HepG2 (cell line): ENCODE results near the gene IFI30. TPM values are rescaled to one million over a fixed set of nuclear protein-coding genes. Genes with fewer than 3 reads are reported as not detected.
A peak's percentile ranks its signal among the peaks of the same experiment; 100 is the strongest.

Experiments used
- CENPX ChIP-seq: sonication (generic); formaldehyde crosslinking; IDR thresholded peaks from 2 replicates; pipeline ENCODE4 v1.9.0; 2021; ENCODE audit warnings: mild to moderate bottlenecking, missing genetic modification reagents, moderate library complexity
- FOXK2 ChIP-seq: fragments of 450-650 bp; IDR thresholded peaks from 2 replicates; pipeline ENCODE4 v1.6.1; 2016
- GTF2F1 ChIP-seq: fragments of 150-350 bp; IDR thresholded peaks from 2 replicates; pipeline ENCODE4 v1.6.1; 2014; ENCODE audit warnings: low read length
- HNF4A ChIP-seq: sonication (generic); formaldehyde crosslinking; IDR thresholded peaks from 2 replicates; pipeline ENCODE4 v1.4.0; 2020; ENCODE audit warnings: missing genetic modification reagents
- HOXA7 ChIP-seq: sonication (generic); formaldehyde crosslinking; IDR thresholded peaks from 2 replicates; pipeline ENCODE4 v1.8.1; 2022; ENCODE audit warnings: mild to moderate bottlenecking, missing genetic modification reagents, moderate library complexity
- KDM1A ChIP-seq: IDR thresholded peaks from 2 replicates; pipeline ENCODE4 v1.6.1; 2016; ENCODE audit warnings: missing compliant biosample characterization
- RELA ChIP-seq: sonication (generic); formaldehyde crosslinking; IDR thresholded peaks from 2 replicates; pipeline ENCODE4 v1.4.0; 2020; ENCODE audit warnings: missing genetic modification reagents
- SKI ChIP-seq: fragments of 450-650 bp; IDR thresholded peaks from one replicate; pipeline ENCODE4 v1.6.1; 2018; ENCODE audit warnings: mild to moderate bottlenecking; ENCODE audit not compliant: partially characterized antibody
- SRSF1 ChIP-seq: fragments of 200-400 bp; formaldehyde crosslinking; optimal IDR thresholded peaks from 2 replicates; pipeline ENCODE3; 2017; ENCODE audit warnings: mild to moderate bottlenecking, low read depth, low read length, moderate library complexity
- ZNF263 ChIP-seq: sonication (generic); formaldehyde crosslinking; IDR thresholded peaks from 2 replicates; pipeline ENCODE4 v1.4.0; 2020; ENCODE audit warnings: missing genetic modification reagents
- ZNF446 ChIP-seq: sonication (generic); formaldehyde crosslinking; IDR thresholded peaks from 2 replicates; pipeline ENCODE4 v1.5.0; 2020; ENCODE audit warnings: mild to moderate bottlenecking, missing genetic modification reagents
- ZNF556 ChIP-seq: sonication (generic); formaldehyde crosslinking; IDR thresholded peaks from 2 replicates; pipeline ENCODE4 v1.4.0; 2020; ENCODE audit warnings: mild to moderate bottlenecking, missing genetic modification reagents, borderline replicate concordance
- ZNF619 ChIP-seq: sonication (generic); formaldehyde crosslinking; IDR thresholded peaks from 2 replicates; pipeline ENCODE4 v1.4.0; 2020; ENCODE audit warnings: mild to moderate bottlenecking, missing genetic modification reagents
- ZNF703 ChIP-seq: sonication (generic); formaldehyde crosslinking; IDR thresholded peaks from 2 replicates; pipeline ENCODE4 v1.5.1; 2020; ENCODE audit warnings: missing genetic modification reagents, mild to moderate bottlenecking, moderate library complexity, borderline replicate concordance
- polyA plus RNA-seq, 8 experiments: library from polyadenylated mRNA; depleted of rRNA in 3 of 8; stranded (reverse) in 7 of 8; unstranded in 1 of 8; fragments of >200 nt; fragmentation: Illumina TruSeq in 4 of 8; extraction: Trizol in 4 of 8; gene quantifications; 2 replicates each; pipeline versions ENCODE4 v1.2.1 to v1.2.3, GENCODE V29; 2011 to 2016; ENCODE audit warnings: low read depth in 4 of 8, missing spikeins in 1 of 8, mixed read lengths in 1 of 8; ENCODE audit not compliant: insufficient read depth in 1 of 8
- total RNA-seq, 5 experiments: library from RNA; depleted of rRNA; stranded (reverse); fragments of >200 nt; fragmentation: Illumina TruSeq; extraction: Trizol; gene quantifications; 2 replicates each; pipeline ENCODE4 v1.2.3, GENCODE V29; 2016; ENCODE audit warnings: low read depth in 1 of 5
- TF ChIP-seq, protein P1 (sequence below): sonication (generic); formaldehyde crosslinking; IDR thresholded peaks from 2 replicates; pipeline ENCODE4 v1.4.0; 2020; ENCODE audit warnings: missing genetic modification reagents
- TF ChIP-seq, protein P2 (sequence below): sonication (generic); formaldehyde crosslinking; IDR thresholded peaks from 2 replicates; pipeline ENCODE4 v1.5.1; 2020; ENCODE audit warnings: mild to moderate bottlenecking, missing genetic modification reagents, borderline replicate concordance
- TF ChIP-seq, protein P3 (sequence below): sonication (generic); formaldehyde crosslinking; IDR thresholded peaks from 2 replicates; pipeline ENCODE4 v1.5.0; 2020; ENCODE audit warnings: mild to moderate bottlenecking, missing genetic modification reagents, borderline replicate concordance
- TF ChIP-seq, protein P4 (sequence below): sonication (generic); formaldehyde crosslinking; IDR thresholded peaks from 2 replicates; pipeline ENCODE4 v1.8.1; 2023; ENCODE audit warnings: mild to moderate bottlenecking, inconsistent platforms, moderate library complexity, missing genetic modification reagents, borderline replicate concordance
- TF ChIP-seq, protein P5 (sequence below): sonication (generic); formaldehyde crosslinking; IDR thresholded peaks from 2 replicates; pipeline ENCODE4 v1.5.0; 2020; ENCODE audit warnings: mild to moderate bottlenecking, missing genetic modification reagents

Gene IFI30
- total and polyA plus RNA-seq, 2 of the 13 experiments (the other 11 are each of a cell fraction or from before 2014, with no cell fraction given): 25.0 to 79.4 TPM

DNA sequence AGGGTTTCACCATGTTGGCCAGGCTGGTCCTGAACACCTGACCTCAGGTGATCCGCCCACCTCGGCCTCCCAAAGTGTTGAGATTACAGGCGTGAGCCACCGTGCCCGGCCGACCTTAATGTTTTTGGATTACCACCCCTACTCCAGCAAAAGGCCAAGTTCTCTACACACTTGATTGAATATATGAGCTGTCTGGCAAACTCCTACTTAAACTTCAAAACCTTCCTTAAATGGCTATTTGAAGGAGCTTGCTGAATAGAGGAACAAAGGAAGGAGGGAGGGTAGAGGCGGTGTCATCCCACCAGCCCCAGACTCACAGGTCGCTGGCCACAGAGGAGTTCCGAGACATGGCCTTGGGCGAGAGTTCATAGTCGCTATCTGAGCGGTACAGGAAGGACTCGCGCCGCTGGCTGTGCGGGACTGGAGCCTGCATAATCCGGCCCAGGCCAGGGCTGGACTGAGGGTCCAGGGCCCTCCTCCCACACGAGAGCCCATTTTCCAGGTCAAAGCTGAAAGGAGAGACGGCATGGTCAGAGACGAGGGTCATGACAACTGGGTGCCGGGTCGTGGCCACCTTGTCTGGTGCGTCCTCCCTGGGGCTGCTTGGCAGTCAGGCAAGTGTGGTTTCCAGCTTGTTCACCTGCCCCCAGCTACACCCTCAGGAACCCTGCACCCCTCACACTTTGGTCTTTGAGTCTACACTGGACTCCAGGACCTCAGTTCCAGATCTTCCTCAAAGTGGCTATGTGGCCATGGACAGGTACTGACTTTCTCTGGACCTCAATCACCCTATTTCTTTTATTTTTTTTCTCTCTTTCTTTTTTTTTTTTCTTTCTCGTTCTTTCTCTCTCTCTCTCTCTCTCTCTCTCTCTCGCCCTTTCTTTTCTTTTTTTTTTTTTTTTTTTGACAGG lies 48.5 kb downstream of the IFI30 start (continued):
- no peak; the same call in 1 of the 2 replicates for TF ChIP-seq ZNF556 (CRISPR knock-in tag)
- TF ChIP-seq FOXK2: no peak
- no peak for TF ChIP-seq ZNF619 (CRISPR knock-in tag)
- TF ChIP-seq, protein P1, sequence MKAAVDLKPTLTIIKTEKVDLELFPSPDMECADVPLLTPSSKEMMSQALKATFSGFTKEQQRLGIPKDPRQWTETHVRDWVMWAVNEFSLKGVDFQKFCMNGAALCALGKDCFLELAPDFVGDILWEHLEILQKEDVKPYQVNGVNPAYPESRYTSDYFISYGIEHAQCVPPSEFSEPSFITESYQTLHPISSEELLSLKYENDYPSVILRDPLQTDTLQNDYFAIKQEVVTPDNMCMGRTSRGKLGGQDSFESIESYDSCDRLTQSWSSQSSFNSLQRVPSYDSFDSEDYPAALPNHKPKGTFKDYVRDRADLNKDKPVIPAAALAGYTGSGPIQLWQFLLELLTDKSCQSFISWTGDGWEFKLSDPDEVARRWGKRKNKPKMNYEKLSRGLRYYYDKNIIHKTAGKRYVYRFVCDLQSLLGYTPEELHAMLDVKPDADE (CRISPR knock-in tag): no peak
- TF ChIP-seq, protein P2, sequence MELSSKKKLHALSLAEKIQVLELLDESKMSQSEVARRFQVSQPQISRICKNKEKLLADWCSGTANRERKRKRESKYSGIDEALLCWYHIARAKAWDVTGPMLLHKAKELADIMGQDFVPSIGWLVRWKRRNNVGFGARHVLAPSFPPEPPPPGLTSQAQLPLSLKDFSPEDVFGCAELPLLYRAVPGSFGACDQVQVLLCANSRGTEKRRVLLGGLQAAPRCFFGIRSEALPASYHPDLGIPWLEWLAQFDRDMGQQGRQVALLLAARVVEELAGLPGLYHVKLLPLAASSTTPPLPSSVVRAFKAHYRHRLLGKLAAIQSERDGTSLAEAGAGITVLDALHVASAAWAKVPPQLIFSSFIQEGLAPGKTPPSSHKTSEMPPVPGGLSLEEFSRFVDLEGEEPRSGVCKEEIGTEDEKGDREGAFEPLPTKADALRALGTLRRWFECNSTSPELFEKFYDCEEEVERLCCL (CRISPR knock-in tag): no peak
- TF ChIP-seq ZNF263: 0 out of 2 replicates have a peak, but pooled peaks have one; percentile 42
- no peak for TF ChIP-seq RELA (CRISPR knock-in tag)
- peak; percentile 67 for TF ChIP-seq HNF4A (CRISPR knock-in tag)
- no peak for TF ChIP-seq CENPX (CRISPR knock-in tag)
- TF ChIP-seq, protein P3, sequence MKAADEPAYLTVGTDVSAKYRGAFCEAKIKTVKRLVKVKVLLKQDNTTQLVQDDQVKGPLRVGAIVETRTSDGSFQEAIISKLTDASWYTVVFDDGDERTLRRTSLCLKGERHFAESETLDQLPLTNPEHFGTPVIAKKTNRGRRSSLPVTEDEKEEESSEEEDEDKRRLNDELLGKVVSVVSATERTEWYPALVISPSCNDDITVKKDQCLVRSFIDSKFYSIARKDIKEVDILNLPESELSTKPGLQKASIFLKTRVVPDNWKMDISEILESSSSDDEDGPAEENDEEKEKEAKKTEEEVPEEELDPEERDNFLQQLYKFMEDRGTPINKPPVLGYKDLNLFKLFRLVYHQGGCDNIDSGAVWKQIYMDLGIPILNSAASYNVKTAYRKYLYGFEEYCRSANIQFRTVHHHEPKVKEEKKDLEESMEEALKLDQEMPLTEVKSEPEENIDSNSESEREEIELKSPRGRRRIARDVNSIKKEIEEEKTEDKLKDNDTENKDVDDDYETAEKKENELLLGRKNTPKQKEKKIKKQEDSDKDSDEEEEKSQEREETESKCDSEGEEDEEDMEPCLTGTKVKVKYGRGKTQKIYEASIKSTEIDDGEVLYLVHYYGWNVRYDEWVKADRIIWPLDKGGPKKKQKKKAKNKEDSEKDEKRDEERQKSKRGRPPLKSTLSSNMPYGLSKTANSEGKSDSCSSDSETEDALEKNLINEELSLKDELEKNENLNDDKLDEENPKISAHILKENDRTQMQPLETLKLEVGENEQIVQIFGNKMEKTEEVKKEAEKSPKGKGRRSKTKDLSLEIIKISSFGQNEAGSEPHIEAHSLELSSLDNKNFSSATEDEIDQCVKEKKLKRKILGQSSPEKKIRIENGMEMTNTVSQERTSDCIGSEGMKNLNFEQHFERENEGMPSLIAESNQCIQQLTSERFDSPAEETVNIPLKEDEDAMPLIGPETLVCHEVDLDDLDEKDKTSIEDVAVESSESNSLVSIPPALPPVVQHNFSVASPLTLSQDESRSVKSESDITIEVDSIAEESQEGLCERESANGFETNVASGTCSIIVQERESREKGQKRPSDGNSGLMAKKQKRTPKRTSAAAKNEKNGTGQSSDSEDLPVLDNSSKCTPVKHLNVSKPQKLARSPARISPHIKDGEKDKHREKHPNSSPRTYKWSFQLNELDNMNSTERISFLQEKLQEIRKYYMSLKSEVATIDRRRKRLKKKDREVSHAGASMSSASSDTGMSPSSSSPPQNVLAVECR: no peak
- no peak for TF ChIP-seq SRSF1
- TF ChIP-seq ZNF446 (CRISPR knock-in tag): no peak
- TF ChIP-seq HOXA7 (CRISPR knock-in tag): no peak
- TF ChIP-seq ZNF703 (CRISPR knock-in tag): no peak
- TF ChIP-seq, protein P4, sequence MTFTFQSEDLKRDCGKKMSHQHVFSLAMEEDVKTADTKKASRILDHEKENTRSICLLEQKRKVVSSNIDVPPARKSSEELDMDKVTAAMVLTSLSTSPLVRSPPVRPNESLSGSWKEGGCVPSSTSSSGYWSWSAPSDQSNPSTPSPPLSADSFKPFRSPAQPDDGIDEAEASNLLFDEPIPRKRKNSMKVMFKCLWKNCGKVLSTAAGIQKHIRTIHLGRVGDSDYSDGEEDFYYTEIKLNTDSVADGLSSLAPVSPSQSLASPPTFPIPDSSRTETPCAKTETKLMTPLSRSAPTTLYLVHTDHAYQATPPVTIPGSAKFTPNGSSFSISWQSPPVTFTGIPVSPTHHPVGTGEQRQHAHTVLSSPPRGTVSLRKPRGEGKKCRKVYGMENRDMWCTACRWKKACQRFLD: no peak
- TF ChIP-seq GTF2F1: no peak
- TF ChIP-seq, protein P5, sequence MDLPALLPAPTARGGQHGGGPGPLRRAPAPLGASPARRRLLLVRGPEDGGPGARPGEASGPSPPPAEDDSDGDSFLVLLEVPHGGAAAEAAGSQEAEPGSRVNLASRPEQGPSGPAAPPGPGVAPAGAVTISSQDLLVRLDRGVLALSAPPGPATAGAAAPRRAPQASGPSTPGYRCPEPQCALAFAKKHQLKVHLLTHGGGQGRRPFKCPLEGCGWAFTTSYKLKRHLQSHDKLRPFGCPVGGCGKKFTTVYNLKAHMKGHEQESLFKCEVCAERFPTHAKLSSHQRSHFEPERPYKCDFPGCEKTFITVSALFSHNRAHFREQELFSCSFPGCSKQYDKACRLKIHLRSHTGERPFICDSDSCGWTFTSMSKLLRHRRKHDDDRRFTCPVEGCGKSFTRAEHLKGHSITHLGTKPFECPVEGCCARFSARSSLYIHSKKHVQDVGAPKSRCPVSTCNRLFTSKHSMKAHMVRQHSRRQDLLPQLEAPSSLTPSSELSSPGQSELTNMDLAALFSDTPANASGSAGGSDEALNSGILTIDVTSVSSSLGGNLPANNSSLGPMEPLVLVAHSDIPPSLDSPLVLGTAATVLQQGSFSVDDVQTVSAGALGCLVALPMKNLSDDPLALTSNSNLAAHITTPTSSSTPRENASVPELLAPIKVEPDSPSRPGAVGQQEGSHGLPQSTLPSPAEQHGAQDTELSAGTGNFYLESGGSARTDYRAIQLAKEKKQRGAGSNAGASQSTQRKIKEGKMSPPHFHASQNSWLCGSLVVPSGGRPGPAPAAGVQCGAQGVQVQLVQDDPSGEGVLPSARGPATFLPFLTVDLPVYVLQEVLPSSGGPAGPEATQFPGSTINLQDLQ (CRISPR knock-in tag): no peak
- no peak for TF ChIP-seq KDM1A (CRISPR knock-in tag)
- peak; percentile 20 for TF ChIP-seq SKI
